Right lobe of liver (tissue), 4 donors: Measurements from ENCODE around the gene TRMO.

Experiments
- POLR2A ChIP-seq: fragments of 450-650 bp; IDR thresholded peaks from one replicate; pipeline ENCODE4 v1.6.1; 2017; ENCODE audit warnings: antibody characterized with exemption, mild to moderate bottlenecking
- TF ChIP-seq, protein P1 (sequence below), 4 donors: fragments of 200-600 bp in 3 of 4; fragments of 450-650 bp in 1 of 4; IDR thresholded peaks; one replicate each; pipeline versions ENCODE4 v1.5.1 to v1.8.0; 2016 to 2022; ENCODE audit warnings: antibody characterized with exemption in 4 of 4, mild to moderate bottlenecking in 2 of 4
- donor health status: DM: no; HTN: no; CAD: no.
- donor health status: DM: no; HTN: no; CAD: no.
- donor health status: DM: no; HTN: yes; CAD: no.

DNA sequence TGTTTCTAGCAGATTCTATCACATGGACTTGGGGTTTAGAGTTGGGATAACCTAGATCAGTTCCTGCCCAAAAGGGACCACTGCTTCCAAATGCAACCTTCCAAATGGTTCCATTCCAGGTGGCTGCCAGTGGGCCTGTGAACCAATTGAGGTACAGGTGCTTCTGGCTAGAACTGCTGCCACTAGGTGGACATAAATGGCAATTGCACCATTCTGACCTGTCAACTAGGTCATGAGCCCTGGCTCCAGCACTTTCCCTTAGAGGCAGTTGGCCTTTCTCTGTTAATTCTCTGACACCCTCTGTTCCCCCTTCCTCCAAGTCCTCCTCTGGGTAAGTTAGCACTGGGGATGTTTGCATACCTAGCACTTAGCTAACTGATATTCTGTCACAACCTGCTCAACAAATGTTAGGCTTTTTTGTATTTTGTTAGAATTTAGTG is 32.3 kb upstream of the TRMO start:
- TF ChIP-seq POLR2A: no peak
- TF ChIP-seq, protein P1, sequence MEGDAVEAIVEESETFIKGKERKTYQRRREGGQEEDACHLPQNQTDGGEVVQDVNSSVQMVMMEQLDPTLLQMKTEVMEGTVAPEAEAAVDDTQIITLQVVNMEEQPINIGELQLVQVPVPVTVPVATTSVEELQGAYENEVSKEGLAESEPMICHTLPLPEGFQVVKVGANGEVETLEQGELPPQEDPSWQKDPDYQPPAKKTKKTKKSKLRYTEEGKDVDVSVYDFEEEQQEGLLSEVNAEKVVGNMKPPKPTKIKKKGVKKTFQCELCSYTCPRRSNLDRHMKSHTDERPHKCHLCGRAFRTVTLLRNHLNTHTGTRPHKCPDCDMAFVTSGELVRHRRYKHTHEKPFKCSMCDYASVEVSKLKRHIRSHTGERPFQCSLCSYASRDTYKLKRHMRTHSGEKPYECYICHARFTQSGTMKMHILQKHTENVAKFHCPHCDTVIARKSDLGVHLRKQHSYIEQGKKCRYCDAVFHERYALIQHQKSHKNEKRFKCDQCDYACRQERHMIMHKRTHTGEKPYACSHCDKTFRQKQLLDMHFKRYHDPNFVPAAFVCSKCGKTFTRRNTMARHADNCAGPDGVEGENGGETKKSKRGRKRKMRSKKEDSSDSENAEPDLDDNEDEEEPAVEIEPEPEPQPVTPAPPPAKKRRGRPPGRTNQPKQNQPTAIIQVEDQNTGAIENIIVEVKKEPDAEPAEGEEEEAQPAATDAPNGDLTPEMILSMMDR (IDR thresholded peaks at IDR 0.05): peak; percentile 59 to 73 (median 70)
